Measurements from ENCODE around the gene UBE2V1. TPM values are rescaled to one million over a fixed set of nuclear protein-coding genes. Genes with fewer than 3 reads are reported as not detected.

UBE2V1 gene
- total and polyA plus RNA-seq, 2 of the 13 experiments (the other 11 are each of a cell fraction or from before 2014, with no cell fraction given), result 81.3 to 132 TPM

- Histone ChIP-seq H3K79me2 (ENCODE audit: insufficient read depth, low read length) (no peaks in the 10 kb centered on the region), H3K27ac (ENCODE audit: extremely low read length, insufficient read depth, low read length) (no peak overlapping the region), H4K20me1 (ENCODE audit: insufficient read depth, low read length) (no peaks in the 10 kb centered on the region), H3K9ac (ENCODE audit: insufficient read depth, low read depth, low read length) (no peak overlapping the region), H2AFZ (ENCODE audit: low read length) (no peak overlapping the region), H3K4me1 (ENCODE audit: insufficient read depth, low read length) (peaks cover 42% of the 10 kb centered on the region), H3K9me3 (ENCODE audit: low read length) (no peaks in the 10 kb centered on the region), H3K27me3 (ENCODE audit: control insufficient read depth in 1 of 2, insufficient read depth in 2 of 2, low read length in 2 of 2) (peaks cover 2 to 32% of the 10 kb centered on the region in 2 experiments; a peak in 3 of 5 replicates), H3K36me3 (replicated peaks in 1 of 2; ENCODE audit: control insufficient read depth in 1 of 2, insufficient read depth in 2 of 2, low read length in 2 of 2) (no peaks in the 10 kb centered on the region), H3K4me3 (replicated peaks in 1 of 3; ENCODE audit: insufficient read depth in 1 of 3, low read depth in 2 of 3, low read length in 3 of 3) (no peak overlapping the region), H3K4me2 (ENCODE audit: low read depth, low read length) (no peak overlapping the region)
- DNase-seq (ENCODE audit: low spot score) (no peak), FAIRE-seq (no peak), ATAC-seq (no peak)
- TF ChIP-seq MYC (CRISPR knock-in tag; IDR thresholded peaks at IDR 0.05; ENCODE audit: borderline replicate concordance), result 0 out of 2 replicates have a peak, but pooled peaks have one; percentile 34
- TF ChIP-seq ZBTB4 (CRISPR knock-in tag; IDR thresholded peaks at IDR 0.05; ENCODE audit: borderline replicate concordance), result no peak
- TF ChIP-seq ZKSCAN1 (IDR thresholded peaks at IDR 0.05; ENCODE audit: low read length), result peak; percentile 72; the same call in 1 of the 2 replicates
- ChIA-PET POLR2A (no interaction called here), CTCF (ENCODE audit: low intra/inter-chr PET ratio, low total read pairs) (no interaction called here)
- in situ Hi-C loops (cut with HindIII; ENCODE audit: extremely low pct_ligation_motif_present, low pct_unique_long_range_greater_than_20kb) (no loop called here), intact Hi-C loops (cut with micrococcal nuclease; ENCODE audit: unreplicated experiment) (no loop called here)
- BruUV-seq (replicated peaks), result no TSS peak
- WGBS (ENCODE audit: low lambda C conversion rate), result 57% methylated on average over 5 of the region's 5 CpGs
Observed at GRCh38 chr20:50050214-50050613, 62.7 kb downstream of the UBE2V1 start.

GRCh38 chr20:50049442-50050026 is 63.4 kb downstream of the UBE2V1 start:
- H3K36me3 ChIP-seq (replicated peaks in 1 of 2; ENCODE audit: control insufficient read depth in 1 of 2, insufficient read depth in 2 of 2, low read length in 2 of 2), result no peaks in the 10 kb centered on the region
- 67% methylated on average over 10 of the region's 10 CpGs for WGBS (ENCODE audit: low lambda C conversion rate)
- no peak overlapping the region for H3K4me2 ChIP-seq (ENCODE audit: low read depth, low read length)
- H3K9me3 ChIP-seq (ENCODE audit: low read length), result no peaks in the 10 kb centered on the region
- no peak for FAIRE-seq
- peaks cover 2 to 30% of the 10 kb centered on the region in 2 experiments; a peak in 3 of 5 replicates for H3K27me3 ChIP-seq (ENCODE audit: control insufficient read depth in 1 of 2, insufficient read depth in 2 of 2, low read length in 2 of 2)
- H3K9ac ChIP-seq (ENCODE audit: insufficient read depth, low read depth, low read length), result no peak overlapping the region
- DNase-seq (ENCODE audit: low spot score), result no peak
- no peaks in the 10 kb centered on the region for H4K20me1 ChIP-seq (ENCODE audit: insufficient read depth, low read length)
- H3K79me2 ChIP-seq (ENCODE audit: insufficient read depth, low read length), result no peaks in the 10 kb centered on the region
- H3K4me1 ChIP-seq (ENCODE audit: insufficient read depth, low read length), result peaks cover 40% of the 10 kb centered on the region
- in situ Hi-C loops (cut with HindIII; ENCODE audit: extremely low pct_ligation_motif_present, low pct_unique_long_range_greater_than_20kb), result no loop called here
- no peak for ATAC-seq
- TF ChIP-seq ZMYM3 (CRISPR knock-in tag; IDR thresholded peaks at IDR 0.05) (peak; percentile 17; the same call in 1 of the 2 replicates), ZNF577 (CRISPR knock-in tag; IDR thresholded peaks at IDR 0.05; ENCODE audit: borderline replicate concordance, low read depth) (no peak), ZNF629 (CRISPR knock-in tag; conservative IDR thresholded peaks at IDR 0.05) (peak; percentile 79), ZBTB38 (CRISPR knock-in tag; IDR thresholded peaks at IDR 0.05) (no peak), UBTF (CRISPR knock-in tag; IDR thresholded peaks at IDR 0.05) (no peak), TRAFD1 (CRISPR knock-in tag; IDR thresholded peaks at IDR 0.05; ENCODE audit: borderline replicate concordance) (no peak)
- H3K4me3 ChIP-seq (replicated peaks in 1 of 3; ENCODE audit: insufficient read depth in 1 of 3, low read depth in 2 of 3, low read length in 3 of 3), result no peak overlapping the region
- no peak overlapping the region for H2AFZ ChIP-seq (ENCODE audit: low read length)
- intact Hi-C loops (cut with micrococcal nuclease; ENCODE audit: unreplicated experiment), result no loop called here
- no TSS peak for BruUV-seq (replicated peaks)
- ChIA-PET POLR2A (no interaction called here), CTCF (ENCODE audit: low intra/inter-chr PET ratio, low total read pairs) (no interaction called here)
- H3K27ac ChIP-seq (ENCODE audit: extremely low read length, insufficient read depth, low read length), result no peak overlapping the region
